Measurements from ENCODE around the gene PTGER1. TPM values are rescaled to one million over a fixed set of nuclear protein-coding genes. Genes with fewer than 3 reads are reported as not detected.

Gene PTGER1
- total RNA-seq, 2 experiments from 2014 or later: 0.23 TPM; not detected in 1

- Histone ChIP-seq H3K9me3 (ENCODE audit: low read length) (no peaks in the 10 kb centered on the region), H3K36me3 (ENCODE audit: insufficient read depth, low read length) (no peaks in the 10 kb centered on the region), H3K4me3 (ENCODE audit: low read depth, low read length, poor library complexity, severe bottlenecking) (no peak overlapping the region), H3K79me2 (ENCODE audit: insufficient read depth, low read depth, low read length) (no peaks in the 10 kb centered on the region), H3K27ac (ENCODE audit: low read depth, low read length, poor library complexity, severe bottlenecking) (no peak overlapping the region), H3K9me2 (ENCODE audit: insufficient read depth, low read length) (no peaks in the 10 kb centered on the region), H2AFZ (ENCODE audit: low read length) (no peak overlapping the region), H3K4me1 (ENCODE audit: insufficient read depth, low read length, poor library complexity, severe bottlenecking) (peaks cover 4% of the 10 kb centered on the region), H4K20me1 (ENCODE audit: insufficient read depth, low read length) (no peaks in the 10 kb centered on the region), H3K4me2 (ENCODE audit: low read length) (no peak overlapping the region)
- ChIA-PET POLR2A (no interaction called here), CTCF (ENCODE audit: unreplicated experiment) (no interaction called here)
- TF ChIP-seq CTCF (conservative IDR thresholded peaks at IDR 0.05; ENCODE audit: low read length) (no peak), EZH2phosphoT487 (IDR thresholded peaks at IDR 0.05; ENCODE audit: borderline replicate concordance, low read depth, low read length) (no peak)
- intact Hi-C loops (cut with micrococcal nuclease; ENCODE audit: unreplicated experiment): loop anchor here (10.0 kb wide), 2 partner anchors 118 to 278 kb away; partner anchors contain the start of gene ADGRL1
- no peak for DNase-seq (ENCODE audit: low spot score)
- BruUV-seq (replicated peaks): no TSS peak
Observed at GRCh38 chr19:14482172-14482941, 7.2 kb upstream of the PTGER1 start.

GRCh38 chr19:14480700-14481079 is 5.5 kb upstream of the PTGER1 start:
- no peak overlapping the region for H3K27ac ChIP-seq (ENCODE audit: low read depth, low read length, poor library complexity, severe bottlenecking)
- H2AFZ ChIP-seq (ENCODE audit: low read length): no peak overlapping the region
- POLR2A ChIA-PET: interaction anchor here (0.7 to 0.9 kb wide), 2 partner anchors 49 to 344 kb away, joined by 3 read pairs; partner anchors contain the start of gene ASF1B
- no peaks in the 10 kb centered on the region for H3K9me2 ChIP-seq (ENCODE audit: insufficient read depth, low read length)
- no TSS peak for BruUV-seq (replicated peaks)
- CTCF ChIA-PET (ENCODE audit: unreplicated experiment): interaction anchor here (0.6 kb wide), 1 partner anchor 17 kb away, joined by 3 read pairs; no protein-coding TSS in a partner anchor
- H3K4me2 ChIP-seq (ENCODE audit: low read length): no peak overlapping the region
- TF ChIP-seq CTCF (conservative IDR thresholded peaks at IDR 0.05; ENCODE audit: low read length) (no peak), EZH2phosphoT487 (IDR thresholded peaks at IDR 0.05; ENCODE audit: borderline replicate concordance, low read depth, low read length) (no peak)
- no peak for DNase-seq (ENCODE audit: low spot score)
- H3K4me3 ChIP-seq (ENCODE audit: low read depth, low read length, poor library complexity, severe bottlenecking): no peak overlapping the region
- no peaks in the 10 kb centered on the region for H3K79me2 ChIP-seq (ENCODE audit: insufficient read depth, low read depth, low read length)
- H3K36me3 ChIP-seq (ENCODE audit: insufficient read depth, low read length): no peaks in the 10 kb centered on the region
- H3K9me3 ChIP-seq (ENCODE audit: low read length): no peaks in the 10 kb centered on the region
- H3K4me1 ChIP-seq (ENCODE audit: insufficient read depth, low read length, poor library complexity, severe bottlenecking): no peaks in the 10 kb centered on the region
- intact Hi-C loops (cut with micrococcal nuclease; ENCODE audit: unreplicated experiment): loop anchor here (10.0 kb wide), 2 partner anchors 116 to 276 kb away; partner anchors contain the start of gene ADGRL1
- no peaks in the 10 kb centered on the region for H4K20me1 ChIP-seq (ENCODE audit: insufficient read depth, low read length)
